Mesothelial cell of epicardium (in vitro differentiated cells): ENCODE results near the gene PRR15L. TPM values are rescaled to one million over a fixed set of nuclear protein-coding genes. Genes with fewer than 3 reads are reported as not detected.

ENCODE experiments used
- DNase-seq, 2 experiments: peaks; one replicate each; pipeline ENCODE4 v3.0.0; 2021; ENCODE audit warnings: low spot score in 2 of 2; ENCODE audit not compliant: unreplicated experiment in 2 of 2
- H3K27ac Mint-ChIP-seq: 2 replicates; pipeline ENCODE4 v1.8.0; 2021; ENCODE audit warnings: mixed read lengths
- H3K27me3 Mint-ChIP-seq: 2 replicates; pipeline ENCODE4 v1.8.0; 2021; ENCODE audit warnings: low read depth, mixed read lengths
- H3K36me3 Mint-ChIP-seq: 2 replicates; pipeline ENCODE4 v1.8.0; 2021; ENCODE audit warnings: mixed read lengths
- H3K4me1 Mint-ChIP-seq: 2 replicates; pipeline ENCODE4 v1.8.0; 2021; ENCODE audit warnings: mixed read lengths
- H3K4me3 Mint-ChIP-seq: 2 replicates; pipeline ENCODE4 v1.8.0; 2021; ENCODE audit warnings: mild to moderate bottlenecking, moderate library complexity, mixed read lengths
- H3K9me3 Mint-ChIP-seq: 2 replicates; pipeline ENCODE4 v1.8.0; 2021; ENCODE audit warnings: mixed read lengths
- total RNA-seq: library from RNA; stranded (reverse); gene quantifications from 3 replicates; pipeline ENCODE4 v1.2.1, GENCODE V29; 2021
- TF ChIP-seq, protein P1 (sequence below): fragments of 200-600 bp; sonication (generic); IDR thresholded peaks from one replicate; pipeline ENCODE4 v1.5.0; 2021; ENCODE audit warnings: antibody characterized with exemption; ENCODE audit not compliant: unreplicated experiment

The PRR15L gene
- total RNA-seq, 1 donor from 2014 or later: 3.4 TPM

- Mint-ChIP-seq H3K4me1 (peaks cover 41% of the 10 kb centered on the region), H3K9me3 (no peaks in the 10 kb centered on the region), H3K4me3 (peak overlapping the region; percentile 78), H3K27me3 (no peaks in the 10 kb centered on the region), H3K36me3 (peaks cover 2% of the 10 kb centered on the region), H3K27ac (peak overlapping the region; percentile 0)
- DNase-seq: no peak
- TF ChIP-seq, protein P1, sequence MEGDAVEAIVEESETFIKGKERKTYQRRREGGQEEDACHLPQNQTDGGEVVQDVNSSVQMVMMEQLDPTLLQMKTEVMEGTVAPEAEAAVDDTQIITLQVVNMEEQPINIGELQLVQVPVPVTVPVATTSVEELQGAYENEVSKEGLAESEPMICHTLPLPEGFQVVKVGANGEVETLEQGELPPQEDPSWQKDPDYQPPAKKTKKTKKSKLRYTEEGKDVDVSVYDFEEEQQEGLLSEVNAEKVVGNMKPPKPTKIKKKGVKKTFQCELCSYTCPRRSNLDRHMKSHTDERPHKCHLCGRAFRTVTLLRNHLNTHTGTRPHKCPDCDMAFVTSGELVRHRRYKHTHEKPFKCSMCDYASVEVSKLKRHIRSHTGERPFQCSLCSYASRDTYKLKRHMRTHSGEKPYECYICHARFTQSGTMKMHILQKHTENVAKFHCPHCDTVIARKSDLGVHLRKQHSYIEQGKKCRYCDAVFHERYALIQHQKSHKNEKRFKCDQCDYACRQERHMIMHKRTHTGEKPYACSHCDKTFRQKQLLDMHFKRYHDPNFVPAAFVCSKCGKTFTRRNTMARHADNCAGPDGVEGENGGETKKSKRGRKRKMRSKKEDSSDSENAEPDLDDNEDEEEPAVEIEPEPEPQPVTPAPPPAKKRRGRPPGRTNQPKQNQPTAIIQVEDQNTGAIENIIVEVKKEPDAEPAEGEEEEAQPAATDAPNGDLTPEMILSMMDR: no peak
Observed at GRCh38 chr17:47969930-47970724, 12.4 kb upstream of the PRR15L start.

- H3K4me3 Mint-ChIP-seq: no peak overlapping the region
- no peak overlapping the region for H3K27ac Mint-ChIP-seq
- TF ChIP-seq, protein P1: no peak
Observed at GRCh38 chr17:47968836-47969235, 11.2 kb upstream of the PRR15L start.

GRCh38 chr17:47967607-47968252, 10.0 kb upstream of the PRR15L start:
- no peaks in the 10 kb centered on the region for H3K36me3 Mint-ChIP-seq
- H3K4me1 Mint-ChIP-seq: peaks cover 41% of the 10 kb centered on the region
- TF ChIP-seq, protein P1: no peak
- H3K27ac Mint-ChIP-seq: no peak overlapping the region
- no peak overlapping the region for H3K4me3 Mint-ChIP-seq
- H3K27me3 Mint-ChIP-seq: no peaks in the 10 kb centered on the region
- H3K9me3 Mint-ChIP-seq: no peaks in the 10 kb centered on the region
- DNase-seq: no peak

More at GRCh38 chr17:47968836-47969235, 11.2 kb upstream of the PRR15L start:
- Mint-ChIP-seq H3K36me3 (no peaks in the 10 kb centered on the region), H3K4me1 (peaks cover 41% of the 10 kb centered on the region), H3K9me3 (no peaks in the 10 kb centered on the region), H3K27me3 (no peaks in the 10 kb centered on the region)
- DNase-seq: no peak

DNA sequence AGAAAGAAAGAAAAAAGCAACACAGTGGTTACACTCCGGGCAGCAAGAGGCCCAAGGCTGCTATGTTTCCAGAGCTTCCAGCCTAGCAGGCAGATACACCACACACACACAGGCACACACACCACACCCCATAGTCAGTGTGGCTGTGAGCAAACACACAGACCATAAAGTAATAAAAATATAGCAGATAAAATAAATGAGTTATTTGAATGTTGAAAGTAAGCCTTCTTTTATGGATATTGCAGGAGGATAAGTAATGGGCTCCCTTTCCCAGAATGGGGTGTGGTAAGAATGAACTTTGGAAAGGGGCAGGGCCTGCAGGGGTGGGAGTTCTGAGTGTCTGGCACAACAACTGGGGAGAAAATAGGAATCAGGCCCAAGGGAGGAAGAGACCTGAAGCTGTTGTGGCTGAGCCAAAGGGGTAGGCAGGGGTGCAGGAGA, 8.4 kb upstream of the PRR15L start:
- Mint-ChIP-seq H3K9me3 (peaks cover 4% of the 10 kb centered on the region), H3K4me3 (no peak overlapping the region), H3K4me1 (peaks cover 31% of the 10 kb centered on the region), H3K27ac (peak overlapping the region; percentile 37), H3K36me3 (no peaks in the 10 kb centered on the region), H3K27me3 (no peaks in the 10 kb centered on the region)
- TF ChIP-seq, protein P1: no peak
- DNase-seq: no peak

- TF ChIP-seq, protein P1: no peak
- H3K4me1 Mint-ChIP-seq: peaks cover 28% of the 10 kb centered on the region
- no peaks in the 10 kb centered on the region for H3K36me3 Mint-ChIP-seq
- no peak overlapping the region for H3K27ac Mint-ChIP-seq
- no peak overlapping the region for H3K4me3 Mint-ChIP-seq
- DNase-seq: no peak
- no peaks in the 10 kb centered on the region for H3K27me3 Mint-ChIP-seq
- H3K9me3 Mint-ChIP-seq: peaks cover 4% of the 10 kb centered on the region
Observed at GRCh38 chr17:47964856-47965255, 7.2 kb upstream of the PRR15L start.
